Gastroesophageal sphincter (tissue), 4 donors: Measurements from ENCODE around the gene SIVA1. TPM values are rescaled to one million over a fixed set of nuclear protein-coding genes. Genes with fewer than 3 reads are reported as not detected.

Experiments used
- ATAC-seq: fragments of 150-250 bp; one replicate; pipeline ENCODE4 v1.9.1; 2016; ENCODE audit warnings: mild to moderate bottlenecking, moderate library complexity
- H3K27ac ChIP-seq, 4 donors: fragments of 200-600 bp; sonication (generic) in 3 of 4; 1 replicate in 3 of 4; 2 replicates in 1 of 4; pipeline ENCODE4 v1.5.1; 2016 to 2019
- H3K27me3 ChIP-seq: fragments of 200-600 bp; sonication (generic); one replicate; pipeline ENCODE4 v1.5.1; 2019
- H3K36me3 ChIP-seq, 2 donors: fragments of 200-600 bp; sonication (generic); one replicate each; pipeline ENCODE4 v1.5.1; 2019; ENCODE audit warnings: control low read depth in 1 of 2
- H3K4me1 ChIP-seq, 3 donors: fragments of 200-600 bp; sonication (generic); 1 replicate in 2 of 3; 2 replicates in 1 of 3; pipeline ENCODE4 v1.5.1; 2016 to 2019; ENCODE audit warnings: control low read depth in 2 of 3
- H3K4me3 ChIP-seq, 2 donors: fragments of 200-600 bp; sonication (generic); one replicate each; pipeline ENCODE4 v1.5.1; 2019; ENCODE audit warnings: mild to moderate bottlenecking in 1 of 2, moderate library complexity in 1 of 2
- H3K9me3 ChIP-seq, 3 donors: fragments of 200-600 bp; sonication (generic); one replicate each; pipeline ENCODE4 v1.5.1; 2017 to 2019; ENCODE audit warnings: control low read depth in 2 of 3
- EP300 ChIP-seq: sonication (generic); formaldehyde crosslinking; IDR thresholded peaks from one replicate; pipeline ENCODE4 v1.6.1; 2017; ENCODE audit warnings: antibody characterized with exemption, mild to moderate bottlenecking
- POLR2A ChIP-seq, 2 donors: fragments of 450-650 bp; IDR thresholded peaks; one replicate each; pipeline ENCODE4 v1.6.1; 2017; ENCODE audit warnings: antibody characterized with exemption in 2 of 2, mild to moderate bottlenecking in 2 of 2, moderate library complexity in 1 of 2
- POLR2AphosphoS5 ChIP-seq: sonication (generic); formaldehyde crosslinking; IDR thresholded peaks from one replicate; pipeline ENCODE4 v1.6.1; 2017; ENCODE audit warnings: antibody characterized with exemption
- WGBS, 2 donors: methylation state at CpG; one replicate each; pipeline ENCODE4 v1.1.5; 2018; ENCODE audit warnings: low coverage in 1 of 2; 5-methylcytosine and 5-hydroxymethylcytosine counted together
- total RNA-seq, 4 donors: library from RNA; depleted of rRNA; stranded (reverse); fragments of >200 nt; gene quantifications; one replicate each; pipeline ENCODE4 v1.1.0, GENCODE V29; 2016
- TF ChIP-seq, protein P1 (sequence below), 4 experiments: fragments of 200-600 bp in 2 of 4; fragments of 450-650 bp in 2 of 4; sonication (generic) in 1 of 4; IDR thresholded peaks; one replicate each; pipeline ENCODE4 v1.5.1; 2017 to 2019; ENCODE audit warnings: antibody characterized with exemption in 4 of 4, mild to moderate bottlenecking in 2 of 4, moderate library complexity in 2 of 4

The SIVA1 gene
- total RNA-seq, 4 donors from 2014 or later: 188 to 513 (median 363) TPM

DNA sequence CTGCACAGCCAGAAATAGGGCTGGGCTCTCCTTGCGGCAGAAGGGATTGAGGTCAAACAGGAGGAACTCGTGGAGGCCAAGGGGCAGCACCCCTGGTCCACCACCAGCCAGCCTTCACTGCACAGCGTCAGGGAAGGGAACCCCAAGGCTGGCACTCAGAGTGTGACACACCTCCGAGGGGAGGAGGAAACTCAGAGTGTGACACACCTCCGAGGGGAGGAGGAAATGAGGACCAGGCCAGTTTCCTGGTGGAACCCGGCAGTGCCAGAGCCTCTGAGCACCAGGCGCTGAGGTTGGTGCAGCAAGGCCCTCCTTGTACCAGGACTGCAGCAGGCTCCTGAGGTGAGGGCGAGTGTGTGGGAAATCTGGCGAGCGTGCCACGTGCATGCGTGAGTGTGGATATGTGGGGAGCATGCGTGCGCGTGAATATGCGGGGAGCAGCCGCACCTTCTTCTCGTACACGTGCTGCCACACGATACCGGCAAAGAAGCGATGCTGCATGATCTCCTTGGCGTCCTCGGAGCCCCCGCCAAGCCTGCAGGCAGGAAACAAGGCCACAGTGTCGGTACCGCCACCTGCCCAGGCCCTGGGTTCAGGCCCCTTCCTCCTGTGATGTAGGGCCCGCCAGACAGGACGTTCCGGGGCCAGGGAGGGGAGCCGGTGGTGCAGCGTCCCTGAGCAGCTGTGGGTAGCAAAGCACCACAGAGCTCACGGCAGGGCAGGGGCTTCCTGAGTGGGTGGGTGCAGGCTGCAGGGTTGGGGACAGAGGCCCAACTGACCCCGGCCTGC lies 19.2 kb downstream of the SIVA1 start:
- peaks cover 0 to 13% (median 8%) of the 10 kb centered on the region in 3 donors for H3K4me1 ChIP-seq
- H3K9me3 ChIP-seq: no peaks in the 10 kb centered on the region
- H3K4me3 ChIP-seq: no peak overlapping the region
- peaks cover 0 to 76% of the 10 kb centered on the region in 2 donors for H3K36me3 ChIP-seq
- H3K27ac ChIP-seq: no peak overlapping the region
- WGBS, 2 donors: 40 to 66% methylated on average over 1 to 7 of the region's 34 CpGs
- TF ChIP-seq, protein P1, sequence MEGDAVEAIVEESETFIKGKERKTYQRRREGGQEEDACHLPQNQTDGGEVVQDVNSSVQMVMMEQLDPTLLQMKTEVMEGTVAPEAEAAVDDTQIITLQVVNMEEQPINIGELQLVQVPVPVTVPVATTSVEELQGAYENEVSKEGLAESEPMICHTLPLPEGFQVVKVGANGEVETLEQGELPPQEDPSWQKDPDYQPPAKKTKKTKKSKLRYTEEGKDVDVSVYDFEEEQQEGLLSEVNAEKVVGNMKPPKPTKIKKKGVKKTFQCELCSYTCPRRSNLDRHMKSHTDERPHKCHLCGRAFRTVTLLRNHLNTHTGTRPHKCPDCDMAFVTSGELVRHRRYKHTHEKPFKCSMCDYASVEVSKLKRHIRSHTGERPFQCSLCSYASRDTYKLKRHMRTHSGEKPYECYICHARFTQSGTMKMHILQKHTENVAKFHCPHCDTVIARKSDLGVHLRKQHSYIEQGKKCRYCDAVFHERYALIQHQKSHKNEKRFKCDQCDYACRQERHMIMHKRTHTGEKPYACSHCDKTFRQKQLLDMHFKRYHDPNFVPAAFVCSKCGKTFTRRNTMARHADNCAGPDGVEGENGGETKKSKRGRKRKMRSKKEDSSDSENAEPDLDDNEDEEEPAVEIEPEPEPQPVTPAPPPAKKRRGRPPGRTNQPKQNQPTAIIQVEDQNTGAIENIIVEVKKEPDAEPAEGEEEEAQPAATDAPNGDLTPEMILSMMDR (IDR thresholded peaks at IDR 0.05): no peak
- TF ChIP-seq POLR2A (IDR thresholded peaks at IDR 0.05): no peak
- TF ChIP-seq EP300: no peak
- TF ChIP-seq POLR2AphosphoS5: no peak
- no peaks in the 10 kb centered on the region for H3K27me3 ChIP-seq
- no peak for ATAC-seq

DNA sequence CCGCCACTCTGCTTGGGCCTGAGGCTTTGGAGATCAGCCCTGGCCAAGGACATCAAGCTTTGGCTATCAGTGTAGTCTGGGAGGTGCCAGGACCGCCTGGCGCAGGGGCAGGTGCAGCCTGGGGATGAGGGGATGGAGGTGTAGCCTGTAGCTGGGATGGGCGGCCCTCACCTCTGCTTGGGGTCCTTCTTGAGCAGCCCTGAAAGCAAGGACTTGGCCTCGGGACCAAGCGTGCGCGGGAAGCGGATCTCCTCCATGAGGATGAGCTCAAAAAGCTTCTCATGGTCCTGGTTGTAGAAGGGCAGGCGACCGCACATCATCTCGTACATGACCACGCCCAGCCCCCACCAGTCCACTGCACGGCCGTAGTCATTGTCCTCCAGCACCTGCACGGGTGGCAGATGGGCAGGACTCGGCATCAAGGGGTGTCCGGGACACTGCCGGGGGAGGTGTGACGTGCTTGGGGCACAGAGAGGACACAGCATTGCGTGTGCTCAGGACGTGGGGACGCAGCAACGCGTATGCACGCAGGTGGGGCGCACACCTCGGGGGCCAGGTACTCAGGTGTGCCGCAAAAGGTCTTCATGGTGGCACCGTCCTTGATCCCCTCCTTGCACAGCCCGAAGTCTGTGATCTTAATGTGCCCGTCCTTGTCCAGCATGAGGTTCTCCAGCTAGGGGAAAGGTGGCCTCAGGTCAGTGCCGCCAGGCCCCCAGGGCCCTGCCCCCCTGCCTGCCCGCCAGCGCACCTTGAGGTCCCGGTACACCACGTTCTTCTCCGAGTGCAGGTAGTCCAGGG lies 20.0 kb downstream of the SIVA1 start:
- H3K9me3 ChIP-seq: no peaks in the 10 kb centered on the region
- H3K36me3 ChIP-seq: peaks cover 0 to 82% of the 10 kb centered on the region in 2 donors
- no peak overlapping the region for H3K27ac ChIP-seq
- H3K4me1 ChIP-seq: peaks cover 0 to 13% (median 8%) of the 10 kb centered on the region in 3 donors
- H3K4me3 ChIP-seq: no peak overlapping the region
- WGBS, 2 donors: 89% methylated on average over 12 of the region's 38 CpGs; no CpG with 5 or more reads in 1 of the 2 donors
- ATAC-seq: no peak
- TF ChIP-seq EP300: no peak
- TF ChIP-seq POLR2A (IDR thresholded peaks at IDR 0.05): no peak
- TF ChIP-seq POLR2AphosphoS5: no peak
- TF ChIP-seq, protein P1 (IDR thresholded peaks at IDR 0.05): no peak
- no peaks in the 10 kb centered on the region for H3K27me3 ChIP-seq

DNA sequence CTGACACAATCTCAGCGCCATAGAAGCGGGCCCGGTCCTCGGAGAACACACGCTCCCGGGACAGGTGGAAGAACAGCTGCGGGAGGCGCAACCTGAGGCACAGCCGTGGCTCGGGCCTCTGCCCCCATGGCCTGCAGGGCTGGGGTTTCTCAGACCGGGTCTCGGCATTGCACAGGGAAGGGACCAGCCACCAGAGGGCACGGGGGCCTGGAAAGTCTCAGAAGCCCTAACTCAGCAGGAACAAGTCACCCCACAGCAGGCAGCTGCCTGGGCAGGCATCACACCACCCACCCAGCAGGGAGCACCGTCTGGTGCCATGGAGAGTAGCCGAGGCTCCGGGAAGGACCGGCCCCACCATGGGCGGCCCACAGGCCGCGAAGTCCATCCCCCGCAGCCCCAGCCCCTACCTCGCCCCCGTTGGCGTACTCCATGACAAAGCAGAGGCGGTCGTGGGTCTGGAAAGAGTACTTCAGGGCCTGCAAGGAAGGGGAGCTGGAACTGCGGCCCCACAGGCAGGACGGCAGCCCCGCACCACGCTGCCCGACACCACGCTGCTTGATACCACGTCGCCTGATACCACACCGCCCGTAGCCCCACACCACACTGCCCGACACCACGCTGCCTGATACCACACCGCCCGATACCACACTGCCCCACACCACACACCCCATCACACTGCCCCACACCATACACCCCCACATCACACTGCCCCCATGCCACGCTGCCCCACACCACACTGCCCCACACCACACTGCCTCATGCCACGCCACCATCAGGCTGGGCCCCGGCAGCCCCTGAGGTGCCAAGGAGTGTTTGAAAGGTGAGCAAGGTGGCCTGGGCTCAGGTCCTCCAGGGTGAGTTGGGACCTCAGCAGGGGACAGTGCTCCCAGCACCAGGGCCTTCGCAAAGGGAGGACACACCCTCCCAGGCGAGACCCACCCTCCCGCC lies 20.8 kb downstream of the SIVA1 start:
- ATAC-seq: no peak
- WGBS, 2 donors: 95% methylated on average over 4 to 7 of the region's 46 CpGs
- Histone ChIP-seq H3K27ac (no peak overlapping the region), H3K9me3 (no peaks in the 10 kb centered on the region), H3K4me1 (peaks cover 0 to 6% (median 3%) of the 10 kb centered on the region in 3 donors), H3K4me3 (no peak overlapping the region), H3K27me3 (no peaks in the 10 kb centered on the region), H3K36me3 (peaks cover 0 to 89% of the 10 kb centered on the region in 2 donors)
- TF ChIP-seq POLR2AphosphoS5: no peak

DNA sequence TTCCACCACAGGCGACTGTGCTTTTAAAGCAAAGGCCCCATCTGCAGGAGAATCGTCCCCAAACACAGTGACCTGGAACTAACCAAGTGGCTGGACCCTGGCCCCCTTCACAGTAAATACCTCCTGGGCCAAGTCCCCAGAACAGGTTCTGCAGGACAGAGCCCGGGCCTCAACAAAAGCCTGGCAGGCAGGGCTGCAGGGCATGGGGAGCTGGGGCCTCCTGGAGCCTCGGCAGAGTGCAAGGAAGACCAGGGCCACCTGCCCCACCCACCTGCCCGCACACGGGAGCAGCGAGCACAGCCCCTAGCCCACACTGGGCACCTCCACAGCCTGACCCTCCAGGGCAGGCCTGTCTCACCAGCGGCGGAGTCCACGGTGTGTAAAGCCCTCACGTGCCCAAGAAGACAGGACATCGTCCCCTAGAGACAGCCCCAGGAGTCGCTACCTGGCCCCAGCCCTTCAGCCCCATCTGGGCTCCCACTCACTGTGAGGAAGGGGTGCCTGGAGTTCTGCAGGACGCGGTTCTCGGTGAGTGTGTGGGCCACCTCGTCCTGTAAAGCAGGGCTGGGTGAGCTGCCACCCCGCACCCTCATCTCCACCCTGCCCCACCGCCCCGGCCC lies 21.6 kb downstream of the SIVA1 start:
- no peaks in the 10 kb centered on the region for H3K4me1 ChIP-seq
- no peaks in the 10 kb centered on the region for H3K9me3 ChIP-seq
- no peak for TF ChIP-seq POLR2AphosphoS5
- TF ChIP-seq, protein P1 (IDR thresholded peaks at IDR 0.05): no peak
- TF ChIP-seq POLR2A (IDR thresholded peaks at IDR 0.05): no peak
- no peak for TF ChIP-seq EP300
- H3K36me3 ChIP-seq: peaks cover 0 to 96% of the 10 kb centered on the region in 2 donors
- WGBS, 2 donors: no CpG with 5 or more reads among the region's 20 CpGs
- H3K4me3 ChIP-seq: no peak overlapping the region
- no peak for ATAC-seq
- no peak overlapping the region for H3K27ac ChIP-seq
- no peaks in the 10 kb centered on the region for H3K27me3 ChIP-seq
